ENCODE data around the gene DCDC1. TPM values are rescaled to one million over a fixed set of nuclear protein-coding genes. Genes with fewer than 3 reads are reported as not detected.

The DCDC1 gene
- total and polyA plus RNA-seq, 9 of the 15 experiments (the other 6 are each of a cell fraction or from before 2014, with no cell fraction given): 0.05 to 0.18 (median 0.08) TPM; not detected in 3

DNA sequence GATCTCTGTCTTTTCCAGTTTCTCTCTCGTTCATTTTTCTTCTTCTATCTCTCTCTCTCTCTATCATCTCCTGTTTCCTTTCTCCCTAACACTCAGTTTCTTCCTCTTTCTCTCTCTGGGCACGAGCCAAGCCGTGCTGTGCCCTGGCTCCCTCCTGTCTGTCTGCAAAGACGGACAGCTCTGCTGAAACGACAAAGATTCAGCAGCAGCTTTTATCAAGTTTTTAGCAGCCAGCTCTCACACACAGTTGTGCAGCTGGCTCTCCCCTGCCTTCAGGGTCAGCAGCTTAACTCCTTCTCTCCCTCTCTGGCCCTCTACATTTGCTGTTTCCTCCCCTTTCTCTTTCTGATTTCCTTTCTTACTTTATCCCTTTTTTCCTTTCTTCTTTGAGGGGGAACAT is 431.4 kb downstream of the DCDC1 start:
- Histone ChIP-seq H3K4me1 (replicated peaks in 1 of 2; ENCODE audit: control insufficient read depth in 2 of 2, insufficient read depth in 2 of 2, low read length in 2 of 2) (no peaks in the 10 kb centered on the region), H3K9me1 (ENCODE audit: control insufficient read depth, insufficient read depth, low read length) (no peaks in the 10 kb centered on the region), H3K36me3 (ENCODE audit: control insufficient read depth, insufficient read depth, low read length) (no peaks in the 10 kb centered on the region), H3K4me2 (ENCODE audit: insufficient read depth, low read length) (no peak overlapping the region), H3K27me3 (ENCODE audit: control insufficient read depth in 2 of 2, insufficient read depth in 2 of 2, low read length in 2 of 2) (no peaks in the 10 kb centered on the region), H2AFZ (ENCODE audit: low read depth, low read length) (no peak overlapping the region), H3K27ac (ENCODE audit: extremely low read depth, low read depth, low read length) (no peak overlapping the region), H3K9me3 (replicated peaks; ENCODE audit: control insufficient read depth, insufficient read depth, low read depth, low read length) (no peaks in the 10 kb centered on the region), H4K20me1 (replicated peaks; ENCODE audit: control insufficient read depth, insufficient read depth, low read length) (no peaks in the 10 kb centered on the region), H3K4me3 (no peak overlapping the region), H3K79me2 (ENCODE audit: control insufficient read depth, insufficient read depth, low read length) (no peaks in the 10 kb centered on the region), H3K9ac (ENCODE audit: insufficient read depth in 1 of 2, low read depth in 2 of 2, low read length in 2 of 2) (no peak overlapping the region)
- 0% methylated on average over 5 of the region's 5 CpGs for WGBS (ENCODE audit: insufficient coverage, low coverage, missing lambda C conversion rate)
- in situ Hi-C loops (cut with MboI) (no loop called here), intact Hi-C loops (cut with micrococcal nuclease) (no loop called here)
- TF ChIP-seq ATF7 (IDR thresholded peaks at IDR 0.05) (no peak), RBM17 (IDR thresholded peaks at IDR 0.05; ENCODE audit: borderline replicate concordance, low read depth, low read length) (no peak), KDM4B (IDR thresholded peaks at IDR 0.05; ENCODE audit: borderline replicate concordance in 2 of 2, low read depth in 1 of 2) (no peak)
- TF ChIP-seq, protein P1, sequence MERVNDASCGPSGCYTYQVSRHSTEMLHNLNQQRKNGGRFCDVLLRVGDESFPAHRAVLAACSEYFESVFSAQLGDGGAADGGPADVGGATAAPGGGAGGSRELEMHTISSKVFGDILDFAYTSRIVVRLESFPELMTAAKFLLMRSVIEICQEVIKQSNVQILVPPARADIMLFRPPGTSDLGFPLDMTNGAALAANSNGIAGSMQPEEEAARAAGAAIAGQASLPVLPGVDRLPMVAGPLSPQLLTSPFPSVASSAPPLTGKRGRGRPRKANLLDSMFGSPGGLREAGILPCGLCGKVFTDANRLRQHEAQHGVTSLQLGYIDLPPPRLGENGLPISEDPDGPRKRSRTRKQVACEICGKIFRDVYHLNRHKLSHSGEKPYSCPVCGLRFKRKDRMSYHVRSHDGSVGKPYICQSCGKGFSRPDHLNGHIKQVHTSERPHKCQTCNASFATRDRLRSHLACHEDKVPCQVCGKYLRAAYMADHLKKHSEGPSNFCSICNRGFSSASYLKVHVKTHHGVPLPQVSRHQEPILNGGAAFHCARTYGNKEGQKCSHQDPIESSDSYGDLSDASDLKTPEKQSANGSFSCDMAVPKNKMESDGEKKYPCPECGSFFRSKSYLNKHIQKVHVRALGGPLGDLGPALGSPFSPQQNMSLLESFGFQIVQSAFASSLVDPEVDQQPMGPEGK (CRISPR knock-in tag; IDR thresholded peaks at IDR 0.05; ENCODE audit: borderline replicate concordance): no peak
- TF ChIP-seq, protein P2, sequence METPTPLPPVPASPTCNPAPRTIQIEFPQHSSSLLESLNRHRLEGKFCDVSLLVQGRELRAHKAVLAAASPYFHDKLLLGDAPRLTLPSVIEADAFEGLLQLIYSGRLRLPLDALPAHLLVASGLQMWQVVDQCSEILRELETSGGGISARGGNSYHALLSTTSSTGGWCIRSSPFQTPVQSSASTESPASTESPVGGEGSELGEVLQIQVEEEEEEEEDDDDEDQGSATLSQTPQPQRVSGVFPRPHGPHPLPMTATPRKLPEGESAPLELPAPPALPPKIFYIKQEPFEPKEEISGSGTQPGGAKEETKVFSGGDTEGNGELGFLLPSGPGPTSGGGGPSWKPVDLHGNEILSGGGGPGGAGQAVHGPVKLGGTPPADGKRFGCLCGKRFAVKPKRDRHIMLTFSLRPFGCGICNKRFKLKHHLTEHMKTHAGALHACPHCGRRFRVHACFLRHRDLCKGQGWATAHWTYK (CRISPR knock-in tag; IDR thresholded peaks at IDR 0.05): no peak
- BruUV-seq (replicated peaks): no TSS peak
- ChIA-PET POLR2A (no interaction called here), CTCF (ENCODE audit: low intra/inter-chr PET ratio) (no interaction called here)
- DNase-seq (ENCODE audit: extremely low read depth in 1 of 4, low spot score in 3 of 4) (no peak), ATAC-seq (no peak), FAIRE-seq (no peak)

Measured in K562 (cell line).